Peyer's patch (tissue), 4 donors: Measurements from ENCODE around the gene B3GNT2.

Experiments used
- CTCF ChIP-seq, 6 experiments: fragments of 450-650 bp in 4 of 6; fragments of 200-600 bp in 2 of 6; sonication (generic) in 1 of 6; IDR thresholded peaks; one replicate each; pipeline ENCODE4 v1.5.1; 2017 to 2019; ENCODE audit warnings: antibody characterized with exemption in 6 of 6, mild to moderate bottlenecking in 3 of 6, moderate library complexity in 1 of 6
- POLR2A ChIP-seq, 2 donors: fragments of 450-650 bp; IDR thresholded peaks; one replicate each; pipeline ENCODE4 v1.5.1; 2017; ENCODE audit warnings: antibody characterized with exemption in 2 of 2, mild to moderate bottlenecking in 2 of 2, moderate library complexity in 2 of 2

- TF ChIP-seq CTCF (IDR thresholded peaks at IDR 0.05) (no peak), POLR2A (IDR thresholded peaks at IDR 0.05) (no peak)
Observed at GRCh38 chr2:62257466-62257865, 61.6 kb downstream of the B3GNT2 start.
